GM21515 (cell line): ENCODE measurements around the gene KIF13A.
"Not testable (repeated sequence)": the region's sequence is repeated elsewhere in the genome, so short reads cannot be mapped to it uniquely, and the experiment has no call there.

Experiments used
- ATAC-seq: cut with Tn5 transposase; IDR thresholded peaks from one replicate; pipeline ENCODE4 v1.9.1; 2021; ENCODE audit not compliant: unreplicated experiment

Gene KIF13A

DNA sequence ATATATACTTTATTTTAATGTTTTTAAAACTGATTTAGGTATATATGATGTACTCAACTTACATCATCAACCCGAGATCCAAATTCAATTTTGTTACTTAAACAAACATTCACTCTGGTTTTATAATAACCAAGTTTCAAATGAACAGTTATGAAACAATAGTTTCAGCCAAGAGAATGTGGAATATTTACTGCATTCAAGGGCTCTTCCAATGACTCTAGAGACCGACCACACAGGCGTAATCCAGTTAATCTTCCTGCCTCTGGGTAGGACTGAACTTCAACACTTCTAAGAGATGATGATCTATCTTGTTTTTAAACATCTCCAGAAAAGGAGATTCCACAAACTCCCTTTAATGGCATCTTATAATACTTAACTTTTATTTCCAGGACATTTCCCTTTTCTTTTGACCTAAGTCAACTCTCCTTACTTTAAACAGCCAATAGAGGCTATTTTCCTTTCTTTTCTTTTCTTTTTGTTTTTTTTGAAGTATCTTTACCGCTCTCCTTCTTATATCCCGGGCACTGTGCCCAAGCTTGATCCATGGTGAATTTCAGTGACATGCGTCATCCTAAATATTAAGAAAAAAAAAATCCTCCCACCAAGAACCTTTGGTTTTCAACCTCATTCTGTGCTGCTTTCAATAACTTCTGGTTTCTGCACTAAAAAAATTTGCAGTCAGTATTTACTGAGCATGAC, 110.1 kb downstream of the KIF13A start:
- ATAC-seq = no peak

DNA sequence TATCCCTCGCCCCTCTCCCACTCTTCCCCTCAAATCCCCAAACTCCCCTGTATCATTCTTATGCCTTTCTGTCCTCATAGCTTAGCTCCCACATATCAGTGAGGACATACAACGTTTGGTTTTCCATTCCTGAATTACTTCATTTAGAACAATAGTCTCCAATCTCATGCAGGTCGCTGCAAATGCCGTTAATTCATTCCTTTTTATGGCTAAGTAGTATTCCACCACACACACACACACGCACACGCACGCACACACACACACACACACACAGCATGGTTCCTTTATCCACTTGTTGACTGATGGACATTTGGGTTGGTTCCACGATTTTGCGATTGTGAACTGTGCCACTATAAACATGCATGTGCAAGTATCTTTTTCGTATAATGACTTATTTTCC, 112.7 kb downstream of the KIF13A start:
- ATAC-seq = no peak

GRCh38 chr6:17872908-17873307, 114.5 kb downstream of the KIF13A start:
- ATAC-seq = no peak

DNA sequence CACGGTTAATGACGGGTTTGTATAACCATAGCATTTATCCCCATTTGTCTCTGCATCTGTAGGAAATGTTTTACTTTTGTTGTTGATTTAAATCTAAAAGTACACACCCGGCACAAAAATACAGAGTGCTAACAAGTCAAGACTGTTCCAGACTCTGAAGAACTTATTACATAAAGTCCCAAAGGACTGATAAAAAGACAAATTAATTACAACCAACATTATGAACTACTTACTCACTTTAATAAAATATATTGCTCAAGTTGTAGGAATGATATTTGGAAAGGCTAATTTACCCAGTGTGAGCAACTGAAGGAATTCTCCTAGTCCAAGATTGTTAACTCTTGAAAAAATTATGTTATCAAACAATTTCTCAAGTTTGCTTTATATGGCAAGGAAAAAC, 115.6 kb downstream of the KIF13A start:
- ATAC-seq = no peak

DNA sequence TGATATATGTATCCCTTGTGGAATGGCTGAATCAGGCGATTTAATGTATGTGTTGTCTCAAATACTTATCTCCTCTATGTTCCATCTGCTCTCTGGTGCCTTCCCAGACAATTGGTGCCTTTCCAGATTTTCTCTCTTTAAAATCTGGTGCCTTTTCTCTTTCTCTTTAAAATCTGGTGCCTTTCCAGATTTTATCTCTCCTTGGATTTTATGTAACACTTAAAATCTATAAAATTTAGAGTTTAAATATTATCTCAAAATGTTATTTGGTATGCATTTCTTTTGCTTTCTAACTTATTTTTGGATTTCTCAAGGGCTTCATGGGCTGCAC, 116.3 kb downstream of the KIF13A start:
- no peak for ATAC-seq

DNA sequence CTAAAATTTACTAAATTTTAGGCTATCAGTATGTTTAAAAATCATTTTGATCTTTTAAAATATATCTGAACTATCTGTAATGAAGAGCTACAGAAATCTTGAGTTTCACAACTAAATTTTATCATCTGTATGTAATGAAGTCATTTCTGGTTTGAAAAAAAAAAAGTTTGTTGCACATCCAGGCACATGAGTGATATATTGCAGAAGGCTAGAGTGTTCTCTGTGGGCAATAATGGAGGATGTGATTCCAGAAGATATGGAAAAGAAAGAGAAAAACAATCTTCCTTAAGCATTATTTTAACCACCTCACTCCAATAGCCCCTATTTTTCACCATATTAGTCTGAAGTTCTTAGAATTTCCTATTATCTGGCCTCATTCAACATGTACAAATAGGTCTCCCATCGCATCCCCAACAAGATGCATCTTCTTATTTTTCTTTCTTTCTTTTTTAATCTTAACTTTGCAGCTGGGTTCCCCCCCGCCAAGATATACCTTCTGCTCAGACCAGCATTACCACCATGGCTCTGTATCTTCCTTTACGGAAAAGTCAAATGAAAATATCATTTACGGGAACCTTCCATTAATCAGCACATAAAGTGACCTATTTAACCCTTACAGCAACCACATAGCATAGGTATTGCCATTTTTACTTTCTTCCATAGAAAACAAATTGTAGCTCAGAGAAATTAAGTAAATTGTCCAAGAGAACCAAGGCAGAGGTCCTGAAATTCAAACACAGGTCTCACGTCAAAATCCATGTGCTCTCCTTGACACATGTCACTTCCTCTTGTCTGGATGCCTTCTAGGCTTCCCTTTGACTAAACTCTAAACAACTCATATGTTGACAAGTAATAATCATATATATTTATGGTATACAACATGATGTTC, 116.9 kb downstream of the KIF13A start:
- no peak for ATAC-seq

GRCh38 chr6:17869753-17870050, 117.7 kb downstream of the KIF13A start:
- no peak for ATAC-seq

DNA sequence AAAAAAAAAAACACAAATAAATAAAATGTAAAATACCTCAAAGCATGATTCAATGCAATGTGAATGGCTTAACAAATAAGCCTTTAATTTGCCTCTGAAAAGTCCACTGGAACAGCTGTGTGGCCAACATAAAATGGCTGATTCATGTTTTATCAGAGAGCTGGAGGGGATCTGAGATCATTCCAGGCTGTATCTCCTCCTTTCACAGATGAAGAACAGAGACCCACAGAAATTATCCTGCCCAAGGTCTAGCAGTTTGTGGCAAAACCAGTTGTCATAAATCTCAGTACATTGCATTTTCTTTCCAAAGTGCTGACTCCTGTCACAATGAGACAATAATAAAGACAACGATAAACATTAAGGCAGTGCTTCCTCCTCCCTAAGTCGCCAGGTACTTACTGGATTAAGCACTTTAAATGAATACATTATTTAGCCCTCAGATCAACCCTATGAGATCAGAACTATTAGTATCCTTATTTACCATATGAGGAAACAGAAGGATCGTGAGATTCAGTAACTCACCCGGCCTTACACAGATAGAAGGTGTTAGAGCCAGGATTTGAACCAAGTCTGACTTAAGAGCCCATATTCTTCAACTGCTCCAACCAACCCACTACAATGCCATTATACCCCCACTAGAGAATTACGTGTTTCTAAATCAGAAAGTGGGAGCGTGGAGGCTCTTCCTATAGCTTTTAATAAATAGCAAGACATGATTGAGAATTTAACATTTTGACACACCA, 118.3 kb downstream of the KIF13A start:
- ATAC-seq = no peak

DNA sequence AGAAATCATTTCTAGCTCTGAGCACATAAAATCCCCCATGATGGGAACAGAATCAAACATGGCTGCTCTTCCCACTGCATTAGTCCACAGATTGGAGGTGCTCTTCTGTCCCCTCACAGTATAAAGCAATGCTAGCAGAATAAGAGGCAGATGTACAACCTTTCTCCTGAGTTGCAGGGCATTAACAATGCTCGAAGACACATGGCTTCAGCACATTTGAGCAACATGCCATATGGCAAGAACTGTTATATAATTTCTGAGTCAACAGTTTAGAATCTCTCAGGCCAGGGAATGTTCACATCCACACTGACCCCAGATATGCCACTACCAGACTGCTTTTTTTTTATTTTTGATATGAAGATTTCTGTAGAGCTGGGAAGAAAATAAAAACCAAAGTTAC, 119.6 kb downstream of the KIF13A start:
- ATAC-seq = no peak

DNA sequence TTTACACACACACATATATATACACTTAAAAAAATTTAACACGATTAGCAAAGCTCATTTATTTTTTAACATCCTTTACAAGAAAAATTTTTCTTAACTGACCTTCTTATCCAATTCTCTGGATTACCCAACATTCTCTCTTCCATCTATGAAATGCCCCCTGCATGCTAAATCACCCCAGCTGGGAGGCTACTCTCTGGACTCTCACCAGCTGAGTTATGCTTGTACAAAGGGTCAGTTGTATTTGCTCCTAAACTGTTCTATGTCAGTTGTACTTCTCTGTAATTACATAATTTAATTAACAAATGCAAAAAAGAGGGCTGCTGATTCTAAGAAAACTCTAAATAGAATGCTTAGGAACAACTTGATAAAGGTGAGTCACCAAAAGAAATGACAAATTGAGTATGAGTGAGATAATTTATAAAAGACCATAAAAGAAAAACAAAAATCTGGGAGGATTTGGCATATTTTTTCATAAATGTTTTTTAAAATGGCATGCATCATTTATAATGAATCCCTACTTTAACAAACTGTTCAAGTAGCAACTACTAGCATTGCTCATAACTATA, 120.5 kb downstream of the KIF13A start:
- ATAC-seq = no peak

- ATAC-seq = no peak
These were observed 121.4 kb downstream of the KIF13A start for GRCh38 chr6:17865798-17866725.

DNA sequence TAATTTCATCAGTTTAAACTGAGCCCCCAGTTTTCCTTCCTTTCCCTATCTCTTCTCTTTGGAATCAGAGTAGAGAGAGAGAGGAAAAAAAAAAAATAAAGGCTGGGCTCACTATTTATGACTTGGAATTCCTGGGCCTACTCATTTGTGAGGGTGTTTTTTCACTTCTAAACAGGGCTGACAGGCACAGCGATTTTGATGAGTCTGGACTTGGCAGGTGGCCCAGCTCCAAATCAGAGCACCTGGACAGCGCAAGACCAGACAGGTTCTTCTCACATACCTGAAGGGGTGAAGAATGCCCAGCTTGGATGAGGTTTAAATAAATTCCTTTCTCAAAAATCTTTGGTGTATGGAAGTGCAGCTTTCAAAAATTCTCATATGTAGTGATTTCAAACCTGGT, 122.2 kb downstream of the KIF13A start:
- ATAC-seq = no peak

DNA sequence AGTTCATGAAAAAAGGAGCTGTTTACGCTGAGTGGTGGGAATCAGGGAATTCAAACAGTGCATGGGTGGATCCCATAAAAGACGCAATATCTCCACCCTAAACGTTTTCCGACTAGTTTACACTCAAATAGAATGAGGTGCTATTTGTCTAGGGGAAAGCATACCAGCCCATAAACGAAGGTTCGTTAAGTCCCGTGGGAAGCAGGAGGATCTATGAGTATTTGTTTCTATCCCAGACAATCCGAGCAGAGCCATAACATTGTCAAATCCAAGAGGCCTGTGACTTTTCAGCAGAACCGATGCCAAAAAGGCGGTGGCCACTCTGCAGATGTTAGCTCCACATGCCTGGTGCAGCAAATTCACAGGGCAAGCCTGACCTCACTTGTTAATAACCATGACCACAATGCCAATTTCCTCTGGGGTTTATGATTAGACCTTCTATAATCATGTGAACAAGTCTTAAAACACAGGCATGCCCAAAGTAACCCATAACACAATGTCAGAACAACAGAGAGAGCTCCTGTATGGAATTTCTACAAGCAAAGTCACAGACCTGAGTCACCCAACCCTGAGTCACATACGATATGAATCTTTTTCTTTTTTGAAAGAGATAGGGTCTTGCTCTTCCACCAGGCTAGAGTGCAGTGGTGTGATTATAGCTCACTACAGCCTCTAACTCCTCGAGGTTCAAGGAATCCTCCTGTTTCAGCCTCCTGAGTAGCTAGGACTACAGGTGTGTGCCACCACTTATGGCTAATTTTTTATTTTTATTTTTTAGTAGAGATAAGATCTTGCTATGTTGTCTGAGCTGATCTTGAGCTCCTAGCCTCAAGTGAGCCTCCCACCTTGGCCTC, 123.3 kb downstream of the KIF13A start:
- no peak for ATAC-seq

DNA sequence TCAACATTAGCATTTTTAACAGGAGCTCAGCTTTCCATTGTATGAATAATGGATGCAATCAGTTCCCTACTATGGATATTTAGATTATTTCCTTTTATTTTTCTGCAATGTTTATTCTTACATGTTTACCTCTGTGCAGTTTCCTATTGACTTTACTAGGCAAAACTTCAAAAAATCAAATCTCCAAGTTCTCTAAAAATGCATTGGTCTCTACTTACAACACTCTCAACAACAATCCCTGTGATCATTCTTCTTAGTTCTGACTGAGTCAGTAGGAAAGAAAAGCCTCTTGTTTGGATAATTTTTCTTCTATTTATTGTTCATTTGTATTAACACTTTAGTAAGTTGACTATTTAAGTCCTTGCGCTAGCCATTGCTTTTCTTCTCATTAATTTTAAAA, 126.1 kb downstream of the KIF13A start:
- no peak for ATAC-seq

DNA sequence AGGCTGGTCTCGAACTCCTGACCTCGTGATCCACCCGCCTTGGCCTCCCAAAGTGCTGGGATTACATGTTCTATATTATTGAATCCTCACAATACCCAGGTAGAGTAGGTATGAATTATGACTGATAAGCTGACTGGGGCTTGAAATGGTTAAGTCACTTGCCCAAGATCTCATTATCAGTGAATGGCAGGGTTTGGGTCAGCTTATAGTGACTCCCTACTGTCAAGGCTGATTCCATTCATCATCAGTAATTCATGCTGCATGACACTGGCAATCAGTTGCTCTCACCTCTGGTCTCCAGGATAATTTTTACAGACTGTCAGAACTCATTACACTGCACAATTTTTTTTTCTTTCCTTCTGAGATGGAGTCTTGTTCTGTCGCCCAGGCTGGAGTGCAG, 127.6 kb downstream of the KIF13A start:
- ATAC-seq = no peak

DNA sequence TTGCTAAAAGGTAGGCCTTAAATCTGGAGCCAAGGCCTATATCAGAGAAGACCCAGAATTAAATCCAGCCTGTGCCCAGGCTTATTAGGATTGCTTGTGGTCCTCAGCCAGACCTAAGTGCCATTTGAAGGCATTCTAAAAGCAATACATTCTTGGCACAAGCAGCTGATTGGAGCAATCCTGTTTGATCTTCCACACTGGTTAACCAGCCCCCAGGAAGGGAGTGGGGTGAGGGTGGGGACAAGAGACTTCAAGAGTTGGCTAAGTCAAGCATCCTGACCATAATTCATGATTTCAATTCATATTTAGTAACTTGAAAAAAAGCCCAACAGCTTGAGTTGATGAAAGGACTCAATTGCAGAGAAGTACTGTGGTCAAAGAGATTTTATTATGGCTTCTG, 128.9 kb downstream of the KIF13A start:
- ATAC-seq = no peak

DNA sequence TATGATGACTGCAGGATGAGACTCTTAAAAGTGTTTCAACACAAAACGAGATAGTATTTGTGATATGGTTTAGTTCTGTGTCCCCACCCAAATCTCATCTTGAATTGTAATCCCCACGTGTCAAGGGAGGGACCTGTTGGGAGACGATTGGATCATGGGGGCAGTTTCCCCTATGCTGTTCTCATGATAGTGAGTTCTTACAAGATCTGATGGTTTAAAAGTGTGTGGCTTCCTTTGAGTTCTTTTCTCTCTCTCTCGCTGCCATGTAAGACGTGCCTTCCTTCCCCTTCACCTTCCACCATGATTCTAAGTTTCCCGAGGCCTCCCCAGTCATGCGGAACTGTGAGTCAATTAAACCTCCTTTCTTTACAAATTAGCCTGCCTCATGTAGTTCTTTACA, 130.2 kb downstream of the KIF13A start:
- ATAC-seq = not testable (repeated sequence)

DNA sequence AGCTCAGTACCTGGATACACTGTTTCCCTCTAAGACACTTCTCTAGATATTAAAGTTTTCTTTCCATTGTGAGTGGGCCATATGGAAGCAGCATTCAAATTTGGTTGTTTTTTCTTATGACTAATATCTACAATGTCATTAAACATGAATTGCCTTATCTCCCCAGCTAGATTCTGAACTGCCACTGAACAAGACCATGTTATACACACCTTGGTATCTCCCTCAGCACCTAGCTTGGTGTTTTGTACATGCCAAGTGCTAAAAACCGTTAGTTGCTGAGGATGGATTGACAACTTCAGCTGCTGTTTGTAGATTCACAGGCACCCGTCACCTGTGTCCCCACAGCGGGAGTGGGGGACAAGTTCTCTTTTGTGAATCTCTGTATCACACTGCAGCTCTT, 131.1 kb downstream of the KIF13A start:
- no peak for ATAC-seq

GRCh38 chr6:17855381-17855780, 132.1 kb downstream of the KIF13A start:
- ATAC-seq = no peak

- ATAC-seq = no peak
These were observed 133.9 kb downstream of the KIF13A start for GRCh38 chr6:17853533-17853932.
